ENCODE data around the gene STK38L.

- TF ChIP-seq MAFK (IDR thresholded peaks at IDR 0.05; ENCODE audit: partially characterized antibody) (no peak), CTCF (IDR thresholded peaks at IDR 0.05) (no peak), RAD21 (conservative IDR thresholded peaks at IDR 0.05 in 1 of 2, IDR thresholded peaks at IDR 0.05 in 1 of 2) (no peak), POLR2A (IDR thresholded peaks at IDR 0.05; ENCODE audit: low read length) (no peak), USF2 (IDR thresholded peaks at IDR 0.05) (no peak), CEBPB (IDR thresholded peaks at IDR 0.05) (no peak), CHD2 (IDR thresholded peaks at IDR 0.05; ENCODE audit: low read length, partially characterized antibody) (no peak), MAX (IDR thresholded peaks at IDR 0.05) (no peak), SREBF2 (IDR thresholded peaks at IDR 0.05) (no peak)
These were observed 98.5 kb downstream of the STK38L start for GRCh38 chr12:27342536-27342935.

Measured in A549 (cell line).